ENCODE measurements around the gene PIP5K1B.

GRCh38 chr9:69016191-69017096, 311.4 kb downstream of the PIP5K1B start:
- TF ChIP-seq POLR2AphosphoS5 (IDR thresholded peaks at IDR 0.05; ENCODE audit: low read depth, low read length) (no peak), TAF1 (IDR thresholded peaks at IDR 0.05; ENCODE audit: borderline replicate concordance, insufficient read depth, low read length) (no peak), REST (IDR thresholded peaks at IDR 0.05; ENCODE audit: insufficient read depth in 1 of 2, low read depth in 2 of 2, low read length in 2 of 2) (no peak), SIN3A (IDR thresholded peaks at IDR 0.05; ENCODE audit: borderline replicate concordance, insufficient read depth, low read length) (no peak), FOXP2 (optimal IDR thresholded peaks at IDR 0.05; ENCODE audit: borderline replicate concordance, extremely low read depth, extremely low read length, insufficient read depth) (no peak)

All from PFSK-1 (cell line).